HG03045 (cell line): ENCODE measurements around the gene CACNA1C.
"Not testable (repeated sequence)": the region's sequence is repeated elsewhere in the genome, so short reads cannot be mapped to it uniquely, and the experiment has no call there.

Experiments used
- ATAC-seq: cut with Tn5 transposase; IDR thresholded peaks from one replicate; pipeline ENCODE4 v1.9.1; 2021; ENCODE audit warnings: mild to moderate bottlenecking, moderate library complexity; ENCODE audit not compliant: unreplicated experiment

Gene CACNA1C

GRCh38 chr12:2074792-2075191 lies 22.0 kb downstream of the CACNA1C start:
- no peak for ATAC-seq

- no peak for ATAC-seq
Measured at GRCh38 chr12:2075508-2076195, 22.9 kb downstream of the CACNA1C start.

GRCh38 chr12:2076196-2076570 lies 23.4 kb downstream of the CACNA1C start:
- ATAC-seq = no peak

GRCh38 chr12:2076728-2077127 lies 23.9 kb downstream of the CACNA1C start:
- no peak for ATAC-seq

DNA sequence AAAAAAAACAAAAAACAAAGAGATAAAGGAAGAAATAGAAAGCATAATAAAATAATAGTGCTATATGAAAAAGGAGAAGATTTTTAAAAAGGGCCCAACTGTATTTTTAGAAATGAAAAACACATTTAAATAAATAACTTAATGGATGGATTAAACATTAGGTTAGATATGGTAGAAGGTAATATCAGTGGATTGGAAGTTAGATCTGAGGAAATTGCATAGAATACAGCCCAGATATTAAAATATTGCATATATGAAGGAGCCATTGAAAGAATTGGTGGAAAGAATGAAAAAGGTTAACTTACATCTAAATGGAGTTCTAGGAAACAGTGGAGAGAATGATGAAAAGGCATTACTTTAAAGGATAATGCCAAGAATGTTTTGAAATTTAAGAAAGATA lies 27.8 kb downstream of the CACNA1C start:
- no peak for ATAC-seq

GRCh38 chr12:2082321-2082720 lies 29.5 kb downstream of the CACNA1C start:
- ATAC-seq = no peak

DNA sequence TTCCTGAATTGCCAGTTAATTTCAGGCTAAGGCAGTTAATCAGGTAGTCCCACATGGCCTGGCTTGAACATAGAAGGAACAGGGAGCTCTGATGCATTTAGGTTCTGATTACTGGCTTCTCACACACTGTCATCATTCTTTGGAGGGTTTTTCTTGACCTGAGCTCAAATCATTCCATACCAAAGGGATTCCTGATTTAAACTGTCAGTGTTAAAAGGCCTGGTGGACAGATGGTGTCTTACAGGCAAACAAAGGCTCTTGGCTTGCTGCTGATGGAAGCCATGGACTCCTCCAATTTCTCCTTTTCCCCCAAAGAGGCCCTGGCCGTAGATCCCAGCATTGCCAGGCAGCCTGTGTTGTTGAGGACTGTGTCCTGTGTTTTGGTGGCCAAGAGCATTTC lies 30.2 kb downstream of the CACNA1C start:
- no peak for ATAC-seq

GRCh38 chr12:2083561-2083960 lies 30.8 kb downstream of the CACNA1C start:
- ATAC-seq = no peak

GRCh38 chr12:2084553-2085296 lies 31.9 kb downstream of the CACNA1C start:
- no peak for ATAC-seq

DNA sequence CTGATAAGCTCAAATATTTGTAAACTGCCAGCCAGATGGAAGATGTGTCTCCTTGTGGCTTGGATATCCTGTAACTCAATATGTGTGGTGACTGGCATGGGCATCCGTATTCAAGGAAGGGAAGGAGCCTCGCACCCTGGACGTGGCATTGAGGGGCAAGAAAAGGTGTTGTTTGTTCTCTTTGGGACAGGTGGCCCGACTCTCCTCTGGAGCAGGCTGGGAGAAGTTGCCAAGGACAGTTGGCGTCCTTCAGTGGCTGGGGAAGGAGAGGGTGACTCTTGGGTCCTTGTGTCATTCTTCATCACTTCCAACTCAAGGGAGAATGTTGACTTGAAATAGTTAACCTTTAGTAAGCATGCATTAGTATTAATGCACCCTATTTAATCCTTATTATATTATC lies 39.6 kb downstream of the CACNA1C start:
- ATAC-seq = no peak

DNA sequence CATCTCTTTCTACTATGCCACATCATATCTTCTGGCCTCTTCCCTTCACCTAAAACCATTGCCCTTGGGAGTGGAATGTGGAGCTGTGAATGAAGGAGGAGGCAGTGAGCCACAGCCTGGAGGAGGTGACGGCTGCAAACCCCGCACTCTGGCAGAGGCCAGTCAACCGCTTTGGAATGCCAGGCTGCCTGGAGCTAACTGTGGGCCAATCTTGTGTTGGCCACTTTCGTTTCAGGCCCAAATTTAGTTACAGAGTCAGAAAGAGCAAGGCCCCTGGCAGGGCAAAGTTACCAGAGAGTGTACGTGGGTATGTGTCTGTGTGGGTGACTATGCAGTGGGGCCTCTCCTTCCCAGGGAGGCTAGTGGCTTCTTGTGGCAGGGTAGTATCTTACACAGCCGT lies 40.1 kb downstream of the CACNA1C start:
- no peak for ATAC-seq

DNA sequence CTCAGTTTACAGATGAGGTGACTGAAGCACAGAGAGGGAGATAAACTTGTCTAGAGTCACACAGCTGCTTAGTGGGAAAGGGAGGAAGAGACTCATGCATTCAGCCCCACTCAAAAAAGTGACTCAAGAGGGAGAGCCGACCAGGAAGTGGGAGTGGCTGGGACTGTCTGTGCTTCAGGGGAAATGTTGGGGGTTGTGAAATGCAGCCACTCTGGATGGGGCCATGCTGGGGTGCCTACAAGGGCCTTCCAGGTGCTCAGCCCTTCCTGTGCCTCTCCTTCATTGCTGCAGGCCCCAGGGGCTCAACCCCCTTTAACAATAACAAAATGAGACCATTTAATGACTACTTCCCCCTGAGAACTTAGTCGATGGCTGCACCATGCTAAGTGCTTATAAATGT lies 41.8 kb downstream of the CACNA1C start:
- ATAC-seq = no peak

DNA sequence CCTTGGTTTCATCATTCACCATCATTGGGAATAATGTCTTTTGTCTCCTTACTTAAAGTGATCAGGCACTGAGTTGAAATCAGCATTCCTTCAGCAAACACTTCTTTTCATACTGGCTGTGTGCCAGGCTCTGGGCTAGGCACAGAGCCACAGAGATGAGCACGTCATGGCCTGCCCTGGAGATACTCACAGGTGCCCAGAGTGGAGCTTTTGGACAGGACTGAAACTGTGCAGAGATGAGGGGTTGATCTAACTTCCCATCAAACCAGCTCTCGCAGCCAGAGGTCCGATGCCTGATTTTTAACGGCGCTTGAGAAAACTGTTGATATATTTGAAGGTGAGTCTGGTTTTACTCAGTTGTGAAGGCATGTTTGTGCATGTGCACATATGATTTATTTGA lies 43.1 kb downstream of the CACNA1C start:
- ATAC-seq = no peak

GRCh38 chr12:2097617-2098016 lies 44.8 kb downstream of the CACNA1C start:
- ATAC-seq = no peak

DNA sequence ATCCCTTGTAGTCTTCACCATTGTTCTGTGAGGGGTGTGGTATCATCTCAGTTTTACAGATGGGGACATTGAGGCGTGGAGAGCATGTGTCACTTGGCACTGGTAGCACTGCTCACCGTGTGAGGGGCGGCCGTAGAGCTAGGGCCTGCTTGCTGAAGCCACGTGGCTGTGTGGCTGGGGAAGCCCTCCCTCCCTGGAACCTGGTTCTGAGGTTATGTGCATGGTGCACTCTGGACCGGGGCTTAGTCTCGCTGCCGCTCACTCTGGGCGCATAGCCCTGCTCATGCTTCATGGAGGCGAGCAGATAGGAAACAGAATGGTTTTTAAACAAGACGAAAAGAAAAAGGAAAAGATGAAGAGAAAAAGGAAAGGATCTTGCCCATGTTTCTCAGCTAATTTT lies 46.1 kb downstream of the CACNA1C start:
- ATAC-seq = no peak

GRCh38 chr12:2099595-2099994 lies 46.8 kb downstream of the CACNA1C start:
- ATAC-seq = no peak

- ATAC-seq = no peak
Measured at GRCh38 chr12:2101359-2101758, 48.6 kb downstream of the CACNA1C start.

DNA sequence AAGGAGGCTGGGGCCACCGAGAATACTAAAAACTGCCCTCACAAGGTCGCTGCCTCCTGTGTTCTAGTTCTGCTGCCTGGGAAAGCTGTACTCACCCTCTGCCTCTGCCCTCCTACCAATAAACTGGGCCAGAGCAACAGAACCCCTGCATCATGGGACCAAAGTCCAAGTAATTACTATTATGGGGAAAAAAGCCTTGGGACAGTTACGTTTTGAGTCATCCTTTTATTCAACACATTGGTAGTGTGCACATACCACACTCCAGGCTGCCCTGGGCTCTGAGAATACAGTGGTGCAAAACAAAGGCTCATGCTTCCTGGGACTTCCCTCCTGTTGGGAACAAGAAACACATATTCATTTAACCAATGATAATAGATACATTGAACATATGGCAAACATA lies 49.0 kb downstream of the CACNA1C start:
- ATAC-seq = no peak

- ATAC-seq = not testable (repeated sequence)
Measured at GRCh38 chr12:2102736-2103135, 49.9 kb downstream of the CACNA1C start.

GRCh38 chr12:2105387-2105786 lies 52.6 kb downstream of the CACNA1C start:
- not testable (repeated sequence) for ATAC-seq

GRCh38 chr12:2108166-2108565 lies 55.4 kb downstream of the CACNA1C start:
- no peak for ATAC-seq

DNA sequence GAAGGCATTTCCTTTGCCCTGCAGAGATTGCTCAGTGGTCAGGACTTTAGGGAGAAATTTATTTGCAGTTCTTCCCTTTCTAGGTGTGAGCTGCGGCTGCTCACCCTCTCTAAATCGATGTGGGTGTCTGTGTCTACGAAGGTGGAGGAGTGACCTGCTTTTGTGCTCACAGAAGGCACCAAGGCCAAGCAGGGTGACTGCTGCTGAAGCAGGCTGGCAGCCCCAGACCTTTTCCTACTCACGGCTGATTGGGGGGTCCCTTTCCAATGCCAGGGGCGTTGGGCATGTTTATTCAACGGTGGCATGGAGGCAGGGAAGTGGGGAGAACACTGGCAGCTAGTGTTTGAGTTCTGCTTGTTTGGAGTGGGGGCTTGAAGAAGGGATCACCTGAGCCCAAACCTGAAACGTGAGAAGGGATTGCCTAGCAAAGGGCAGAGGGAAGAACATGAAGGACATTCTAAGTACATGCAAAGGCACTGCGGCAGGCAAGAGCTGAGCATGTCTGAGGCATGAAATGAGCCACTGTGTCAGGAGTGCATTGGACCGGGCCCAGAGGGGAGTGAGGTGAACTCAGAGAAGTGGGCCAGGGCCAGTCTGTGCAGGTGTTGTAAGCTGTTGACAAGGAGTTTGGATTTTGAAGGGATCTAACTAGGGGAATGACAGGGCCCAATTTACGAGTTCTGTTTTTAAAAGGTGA lies 56.3 kb downstream of the CACNA1C start:
- no peak for ATAC-seq
